LHCN-M2 (cell line): ENCODE results near the gene TLL1. TPM values are rescaled to one million over a fixed set of nuclear protein-coding genes. Genes with fewer than 3 reads are reported as not detected.

Source experiments
- DNase-seq: peaks from one replicate; pipeline ENCODE4 v3.0.0-alpha.2; 2012; ENCODE audit warnings: low read depth
- total RNA-seq: library from RNA; depleted of rRNA; stranded (reverse); fragments of >200 nt; gene quantifications from 2 replicates; pipeline ENCODE4 v1.2.3, GENCODE V29; 2014

TLL1 gene
- total RNA-seq, 1 experiment from 2014 or later, result not detected

GRCh38 chr4:165894159-165894558 is 21.1 kb downstream of the TLL1 start:
- DNase-seq, result no peak

GRCh38 chr4:165905405-165906027 is 32.5 kb downstream of the TLL1 start:
- DNase-seq, result no peak

- DNase-seq, result no peak
Observed at GRCh38 chr4:165906272-165906671, 33.2 kb downstream of the TLL1 start.

- no peak for DNase-seq
Observed at GRCh38 chr4:165909947-165910346, 36.9 kb downstream of the TLL1 start.

- no peak for DNase-seq
Observed at GRCh38 chr4:165915215-165915614, 42.2 kb downstream of the TLL1 start.

- DNase-seq, result no peak
Observed at GRCh38 chr4:165921546-165921945, 48.5 kb downstream of the TLL1 start.

GRCh38 chr4:165922747-165923146 is 49.7 kb downstream of the TLL1 start:
- no peak for DNase-seq

- DNase-seq, result no peak
Observed at GRCh38 chr4:165926307-165926706, 53.3 kb downstream of the TLL1 start.

GRCh38 chr4:165927366-165927765 is 54.3 kb downstream of the TLL1 start:
- no peak for DNase-seq

GRCh38 chr4:165927815-165928214 is 54.8 kb downstream of the TLL1 start:
- no peak for DNase-seq

- DNase-seq, result no peak
Observed at GRCh38 chr4:165928601-165929000, 55.6 kb downstream of the TLL1 start.

GRCh38 chr4:165929662-165930061 is 56.6 kb downstream of the TLL1 start:
- no peak for DNase-seq

GRCh38 chr4:165931741-165932140 is 58.7 kb downstream of the TLL1 start:
- no peak for DNase-seq

GRCh38 chr4:165944900-165945299 is 71.9 kb downstream of the TLL1 start:
- no peak for DNase-seq

GRCh38 chr4:165945991-165946390 is 73.0 kb downstream of the TLL1 start:
- no peak for DNase-seq

- DNase-seq, result no peak
Observed at GRCh38 chr4:165947019-165947418, 74.0 kb downstream of the TLL1 start.

- no peak for DNase-seq
Observed at GRCh38 chr4:165953181-165953580, 80.1 kb downstream of the TLL1 start.

- DNase-seq, result no peak
Observed at GRCh38 chr4:165963621-165964020, 90.6 kb downstream of the TLL1 start.

GRCh38 chr4:165964591-165964990 is 91.6 kb downstream of the TLL1 start:
- DNase-seq, result no peak

- no peak for DNase-seq
Observed at GRCh38 chr4:165965503-165965902, 92.5 kb downstream of the TLL1 start.

GRCh38 chr4:165966833-165967232 is 93.8 kb downstream of the TLL1 start:
- DNase-seq, result no peak

GRCh38 chr4:165967486-165967885 is 94.4 kb downstream of the TLL1 start:
- DNase-seq, result no peak

GRCh38 chr4:165970703-165971420 is 97.8 kb downstream of the TLL1 start:
- no peak for DNase-seq
